NCI-H2081 (cell line): Measurements from ENCODE around the gene WNT6.
"Not testable (repeated sequence)": the region's sequence is repeated elsewhere in the genome, so short reads cannot be mapped to it uniquely, and the experiment has no call there.

Experiments used
- DNase-seq, 2 experiments: peaks; one replicate each; lab custom pipeline; 2025; lab: John Stamatoyannopoulos, UW

Gene WNT6

DNA sequence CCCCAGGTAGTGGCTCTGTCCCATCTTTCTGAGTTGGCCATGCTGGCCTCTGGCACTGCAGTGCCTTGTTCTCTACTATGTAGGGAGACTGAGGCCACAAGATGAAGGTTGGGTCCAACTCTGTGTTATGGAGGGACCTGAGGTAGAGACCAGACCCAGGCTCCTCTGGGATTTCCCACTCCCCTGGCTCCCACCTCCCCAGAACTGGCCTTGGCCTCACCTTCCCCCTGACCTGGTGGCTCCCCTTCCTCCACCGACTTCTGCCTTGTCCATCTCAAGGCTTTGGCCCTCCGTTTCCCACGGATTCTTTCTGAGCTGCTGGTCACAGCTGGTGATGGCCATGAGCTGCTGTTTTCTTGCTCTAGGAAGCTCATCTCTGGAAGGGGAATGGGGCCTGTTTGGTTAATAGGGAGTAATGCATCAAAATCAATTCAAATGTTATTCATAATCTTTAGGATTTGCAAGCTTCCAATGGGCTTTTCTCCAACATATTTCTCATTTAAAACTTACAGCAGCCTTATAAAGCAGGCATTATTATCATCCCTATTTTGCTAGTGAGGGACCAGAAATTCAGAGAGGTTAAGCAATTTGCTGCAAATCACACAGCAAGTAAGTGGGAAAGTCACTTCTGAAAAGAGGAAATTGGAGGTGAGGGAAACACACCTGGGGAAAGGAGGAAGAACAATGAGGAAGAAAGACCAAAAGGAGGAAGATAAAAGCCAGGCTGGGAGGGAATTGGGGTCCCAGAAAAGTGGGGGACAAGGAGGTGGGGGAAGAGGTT lies 28.9 kb upstream of the WNT6 start:
- no peak for DNase-seq

DNA sequence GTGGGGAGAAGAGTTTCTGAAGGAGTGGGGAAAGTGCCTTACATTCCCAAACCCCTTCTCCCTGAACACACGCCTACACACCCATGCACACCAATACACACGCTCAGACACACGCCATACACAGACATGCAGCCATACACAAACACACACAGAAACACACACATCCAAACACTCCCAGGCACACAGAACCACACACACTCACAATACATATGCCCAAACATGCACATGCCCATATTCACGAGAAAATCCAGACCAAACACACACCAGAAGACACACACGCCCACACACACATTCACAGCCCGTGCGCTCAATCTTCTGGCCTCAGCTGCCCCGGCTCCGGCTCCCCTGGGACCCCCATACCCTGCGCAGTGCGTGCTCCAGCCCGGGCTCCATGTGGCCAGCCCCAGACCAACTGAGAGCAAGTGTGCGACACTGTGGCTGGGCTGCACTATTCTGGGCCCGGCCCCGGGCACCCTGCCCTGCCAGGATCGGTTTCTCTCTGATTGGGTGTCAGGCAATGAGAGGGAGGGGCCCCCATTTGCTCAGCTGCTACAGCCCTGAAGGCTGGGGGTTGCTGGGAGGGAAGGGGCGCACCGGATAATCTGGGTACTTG lies 28.1 kb upstream of the WNT6 start, which contains the start of gene PRKAG3:
Gene PRKAG3 (minus strand): TSS at position 426 of the 613 bp plus-strand sequence.
- no peak for DNase-seq

DNA sequence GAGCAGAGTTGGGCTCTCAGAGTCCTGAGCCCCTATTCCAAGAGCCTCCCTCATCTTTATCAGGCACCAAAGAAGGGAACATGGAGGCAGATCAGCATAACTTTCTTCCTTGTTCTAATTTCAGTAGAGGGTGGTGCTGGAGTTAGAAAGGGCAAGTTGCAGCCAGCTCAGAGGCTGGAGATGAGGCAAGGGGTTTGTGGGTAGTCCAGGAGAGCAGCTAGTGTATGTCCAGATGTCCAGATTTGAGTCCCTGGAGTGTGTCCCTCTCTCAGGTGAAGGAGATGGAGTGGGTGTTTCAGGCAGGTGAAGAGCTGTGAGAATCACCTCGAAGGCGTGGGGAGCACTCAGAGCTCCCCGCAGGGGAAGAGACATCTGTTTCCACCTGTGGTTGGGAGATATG lies 27.5 kb upstream of the WNT6 start:
- DNase-seq, result no peak

DNA sequence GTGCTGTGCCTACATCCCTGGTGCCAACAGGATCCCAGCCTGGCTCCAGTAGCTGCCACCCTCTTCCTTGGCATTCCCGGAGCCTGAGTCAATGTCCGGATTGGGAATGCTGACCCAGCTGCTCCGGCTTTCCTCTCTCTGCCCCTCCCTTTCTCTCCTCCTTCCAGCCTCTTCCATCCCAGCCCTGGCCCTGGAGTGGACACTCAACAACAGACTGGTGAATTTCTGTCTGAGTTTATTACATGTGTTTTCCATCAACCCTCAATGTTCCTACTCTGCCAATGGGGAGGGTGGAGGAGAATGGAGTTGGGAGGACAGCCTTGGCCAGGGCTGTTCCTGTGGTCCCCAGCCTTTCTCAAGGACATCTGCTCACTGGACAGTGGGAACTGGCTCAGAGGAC lies 27.1 kb upstream of the WNT6 start:
- no peak for DNase-seq

DNA sequence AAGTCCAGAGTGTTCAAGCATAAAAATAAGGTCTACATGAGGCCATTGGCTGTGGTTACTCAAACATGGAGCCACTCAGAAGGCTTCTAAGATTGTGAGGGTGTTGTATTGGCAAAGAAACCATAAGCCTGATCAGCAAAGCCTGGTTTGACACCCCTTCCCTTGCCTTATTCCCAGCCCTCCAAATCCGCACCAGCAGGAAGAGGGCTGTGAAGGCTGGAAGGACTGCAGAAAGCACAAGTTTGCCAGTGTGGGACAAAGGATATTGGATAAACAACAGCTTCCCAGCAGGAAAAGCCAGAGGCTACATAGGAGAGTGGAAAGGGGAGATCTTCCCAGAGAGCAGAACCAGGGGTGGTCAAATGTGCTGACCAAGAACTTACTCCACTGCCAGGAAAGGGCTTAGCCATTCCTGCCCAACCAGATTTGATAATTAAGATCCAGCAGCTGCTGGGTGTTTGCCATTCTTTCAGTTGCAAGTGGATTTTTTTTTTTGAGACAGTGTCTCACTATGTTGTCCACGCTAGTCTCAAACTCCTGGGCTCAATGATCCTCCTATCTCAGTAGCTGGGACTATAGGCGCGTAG lies 26.5 kb upstream of the WNT6 start:
- DNase-seq, result no peak

DNA sequence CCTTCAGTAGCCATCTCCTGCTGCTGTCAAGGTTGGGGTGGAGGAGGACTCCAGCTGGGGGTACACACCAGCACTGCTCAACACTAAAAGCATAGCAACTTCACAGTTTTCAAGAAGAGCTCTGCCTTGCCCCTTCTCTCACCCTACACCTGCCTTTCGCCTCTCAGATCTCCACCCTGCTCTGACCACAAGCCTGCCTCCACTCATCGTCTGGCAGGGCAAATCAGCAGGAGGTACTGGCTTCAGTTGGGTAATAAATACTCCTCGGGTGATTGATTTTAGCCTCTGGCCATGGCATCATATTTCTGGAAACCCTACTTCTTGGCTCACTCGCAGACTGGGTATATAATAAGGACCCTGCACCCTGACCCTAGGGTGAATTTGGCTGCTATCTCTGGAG lies 24.9 kb upstream of the WNT6 start:
- no peak for DNase-seq

DNA sequence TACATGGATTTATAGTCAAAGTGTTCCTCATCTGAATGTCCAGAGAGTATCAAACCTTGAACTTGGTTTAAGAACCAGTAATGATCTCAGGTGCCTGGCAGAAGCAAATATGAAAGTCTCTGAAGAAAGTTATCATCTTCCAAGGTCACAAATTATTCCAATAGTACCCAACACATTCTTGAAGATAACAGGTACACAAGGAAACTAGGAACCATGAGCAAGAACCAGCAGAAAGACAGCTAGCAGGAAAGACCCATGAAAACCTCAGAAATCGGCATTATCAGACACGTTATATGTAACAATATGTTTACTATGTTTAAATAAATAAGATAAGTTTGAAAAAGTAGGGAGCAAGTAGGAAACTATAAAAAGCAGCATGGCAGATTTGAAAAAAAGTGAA lies 22.1 kb upstream of the WNT6 start:
- DNase-seq, result no peak

DNA sequence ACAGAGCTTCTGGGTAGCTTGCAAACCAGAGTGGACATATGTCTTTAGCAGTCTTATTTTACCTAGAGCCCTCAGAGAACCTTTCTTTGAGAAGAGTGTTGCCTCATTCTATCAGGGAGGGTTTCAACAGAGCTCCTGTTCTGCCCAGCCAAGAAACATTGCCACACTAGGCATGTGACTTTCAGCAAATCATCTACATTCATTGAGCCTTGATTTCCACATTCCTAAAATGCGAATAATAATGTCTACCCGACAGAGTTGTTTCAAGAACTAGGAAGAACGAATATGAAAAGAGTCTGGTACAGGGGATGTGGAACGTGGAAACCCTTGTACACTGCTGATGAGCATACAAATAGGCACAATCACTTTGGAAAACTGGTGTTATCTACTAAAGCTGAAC lies 20.2 kb upstream of the WNT6 start:
- no peak for DNase-seq

DNA sequence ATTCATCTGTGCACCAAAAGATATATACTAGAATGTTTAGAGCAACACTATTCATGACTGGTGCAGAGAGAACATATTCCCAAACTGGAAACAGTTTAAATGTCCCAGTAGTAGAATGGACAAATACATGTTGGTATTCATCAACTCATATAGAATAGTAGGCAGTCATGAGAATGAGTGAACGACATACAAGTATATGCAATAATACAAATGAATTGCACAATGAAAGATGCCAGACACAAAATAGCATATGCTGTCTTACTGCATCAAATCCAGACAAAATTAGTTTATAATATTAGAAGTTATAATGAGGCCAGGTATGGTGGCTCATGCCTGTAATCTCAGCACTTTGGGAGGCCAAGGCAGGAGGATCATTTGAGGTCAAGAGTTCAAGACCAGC lies 19.7 kb upstream of the WNT6 start:
- no peak for DNase-seq

DNA sequence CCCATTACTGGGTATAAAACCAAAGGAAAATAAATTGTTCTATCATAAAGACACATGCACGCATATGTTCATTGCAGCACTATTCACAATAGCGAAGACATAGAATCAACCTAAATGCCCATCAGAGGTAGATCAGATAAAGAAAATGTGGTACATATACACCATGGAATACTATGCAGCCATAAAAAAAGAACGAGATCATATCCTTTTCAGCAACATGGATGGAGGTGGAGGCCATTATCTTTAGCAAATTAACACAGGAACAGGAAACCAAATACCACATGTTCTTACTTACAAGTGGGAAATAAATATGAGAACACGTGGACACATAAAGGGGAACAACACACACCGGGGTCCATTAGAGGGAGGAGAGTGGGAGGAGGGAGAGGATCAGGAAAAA lies 15.3 kb upstream of the WNT6 start:
- DNase-seq, result not testable (repeated sequence)

DNA sequence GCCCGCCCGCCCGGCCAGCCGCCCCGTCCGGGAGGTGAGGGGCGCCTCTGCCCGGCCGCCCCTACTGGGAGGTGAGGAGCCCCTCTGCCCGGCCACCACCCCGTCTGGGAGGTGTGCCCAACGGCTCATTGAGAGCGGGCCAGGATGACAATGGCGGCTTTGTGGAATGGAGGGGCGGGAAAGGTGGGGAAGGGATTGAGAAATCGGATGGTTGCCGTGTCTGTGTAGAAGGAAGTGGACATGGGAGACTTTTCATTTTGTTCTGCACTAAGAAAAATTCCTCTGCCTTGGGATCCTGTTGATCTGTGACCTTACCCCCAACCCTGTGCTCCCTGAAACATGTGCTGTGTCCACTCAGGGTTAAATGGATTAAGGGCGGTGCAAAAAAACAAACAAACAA lies 12.6 kb upstream of the WNT6 start:
- not testable (repeated sequence) for DNase-seq

DNA sequence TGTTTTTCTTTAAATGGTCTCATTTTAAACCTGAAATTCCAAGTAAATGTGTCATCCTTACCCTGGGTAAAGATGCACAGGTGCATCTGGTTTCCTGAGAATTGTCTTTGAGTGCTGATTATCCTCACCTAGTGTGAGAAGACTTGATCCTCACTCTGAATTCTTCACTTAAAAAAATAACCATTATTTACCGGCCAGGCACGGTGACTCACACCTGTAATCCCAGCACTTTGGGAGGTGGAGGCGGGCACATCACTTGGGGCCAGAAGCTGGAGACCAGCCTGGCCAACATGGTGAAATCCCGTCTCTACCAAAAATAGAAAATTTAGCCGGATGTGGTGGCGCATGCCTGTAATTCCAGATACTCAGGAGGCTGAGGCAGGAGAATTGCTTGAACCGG lies 9.9 kb upstream of the WNT6 start:
- no peak for DNase-seq

DNA sequence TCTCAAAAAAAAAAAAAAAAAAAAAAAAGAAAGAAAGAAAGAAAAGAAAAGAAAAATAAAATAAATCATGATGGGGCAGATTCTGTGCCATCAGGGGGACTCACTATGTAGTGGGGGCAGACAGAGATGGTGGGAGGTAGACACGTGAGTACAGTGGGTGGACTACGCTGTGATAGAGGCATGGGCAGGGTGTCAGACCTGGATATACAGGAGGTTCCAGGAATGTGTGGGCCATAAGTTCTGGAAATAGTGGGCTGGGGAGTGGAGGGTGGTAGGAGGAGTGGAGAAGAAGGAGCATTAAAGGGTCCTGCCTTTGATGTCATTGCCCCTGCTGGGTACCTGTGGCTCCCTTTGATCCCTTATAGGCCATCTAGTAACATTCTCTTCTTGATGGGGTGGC lies 8.8 kb upstream of the WNT6 start:
- no peak for DNase-seq

DNA sequence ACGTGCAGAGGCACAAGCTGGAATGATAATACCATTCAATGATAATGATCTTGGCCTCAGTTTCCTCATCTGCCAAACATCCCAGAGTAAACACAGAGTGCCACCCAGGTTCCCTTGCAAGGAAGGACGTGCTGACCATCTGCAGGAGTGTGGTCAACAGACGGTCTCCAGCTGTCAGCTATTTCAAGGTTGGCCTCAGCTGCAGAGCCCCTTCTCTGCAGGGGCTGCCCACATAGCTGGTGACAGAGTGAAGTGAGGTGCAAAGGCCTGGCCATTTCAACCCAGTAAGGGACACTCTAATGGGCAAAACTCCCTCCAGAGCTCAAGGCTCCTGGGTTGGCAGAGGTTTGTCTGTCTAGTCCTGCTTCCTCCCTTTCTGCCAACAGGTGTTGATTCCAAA lies 8.3 kb upstream of the WNT6 start:
- DNase-seq, result no peak

DNA sequence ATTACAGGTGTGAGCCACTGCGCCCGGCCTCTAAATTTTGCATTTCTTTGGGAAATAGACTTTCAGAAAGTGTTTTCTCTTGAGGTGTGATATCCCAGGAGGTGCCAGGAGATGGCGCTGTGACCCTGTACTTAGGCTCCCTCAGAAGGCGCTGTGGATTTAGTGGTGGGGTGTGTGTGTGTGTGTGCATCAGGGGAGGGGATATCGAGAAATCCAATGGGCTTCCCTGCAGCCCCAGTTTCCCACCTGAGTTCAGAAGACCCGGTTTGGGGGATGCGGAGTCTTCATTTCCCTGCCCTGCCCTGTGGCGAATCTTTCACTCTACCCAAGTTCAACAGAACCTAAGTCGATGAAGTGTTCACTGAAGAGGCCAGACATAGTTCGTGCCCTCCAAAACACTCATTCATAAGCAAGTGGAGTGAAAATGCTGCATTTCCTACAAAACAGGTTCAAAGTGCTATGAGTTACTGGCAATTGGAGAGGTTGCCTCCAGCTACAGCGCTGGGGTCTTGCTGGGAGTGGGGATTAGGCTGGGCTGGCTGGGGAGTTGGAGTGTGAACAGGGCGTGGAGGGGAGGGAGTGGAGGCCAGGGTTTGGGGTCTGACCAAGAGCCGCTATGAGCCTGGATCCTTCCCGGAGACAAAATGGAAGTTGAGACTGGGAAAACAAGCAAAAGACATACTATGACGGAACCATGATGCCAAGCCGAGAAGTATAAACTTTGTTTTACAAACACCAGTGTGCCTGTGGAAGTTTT lies 6.5 kb upstream of the WNT6 start:
- peak; percentile 56 to 59 for DNase-seq

DNA sequence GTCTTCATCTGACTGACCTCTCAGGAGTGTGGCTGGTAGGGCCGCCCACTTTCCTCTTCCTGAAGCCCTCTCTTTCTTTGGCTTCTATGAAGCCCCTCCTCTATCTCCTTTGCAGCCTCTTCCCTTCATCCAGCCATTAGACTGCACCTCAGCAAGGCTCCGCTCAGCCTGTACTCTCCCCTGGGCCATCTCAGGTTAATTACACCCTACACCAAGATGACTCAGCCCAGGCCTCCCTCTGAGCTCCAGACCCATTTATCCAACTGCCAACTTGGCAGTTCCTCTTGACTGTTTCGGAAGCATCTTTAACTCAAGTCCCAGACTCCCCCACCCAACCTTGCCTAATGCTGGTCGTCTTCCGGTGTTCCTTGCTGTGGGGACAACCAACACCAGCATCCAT lies 5.8 kb upstream of the WNT6 start:
- peak in 1 of 2 experiments; percentile 12 for DNase-seq

DNA sequence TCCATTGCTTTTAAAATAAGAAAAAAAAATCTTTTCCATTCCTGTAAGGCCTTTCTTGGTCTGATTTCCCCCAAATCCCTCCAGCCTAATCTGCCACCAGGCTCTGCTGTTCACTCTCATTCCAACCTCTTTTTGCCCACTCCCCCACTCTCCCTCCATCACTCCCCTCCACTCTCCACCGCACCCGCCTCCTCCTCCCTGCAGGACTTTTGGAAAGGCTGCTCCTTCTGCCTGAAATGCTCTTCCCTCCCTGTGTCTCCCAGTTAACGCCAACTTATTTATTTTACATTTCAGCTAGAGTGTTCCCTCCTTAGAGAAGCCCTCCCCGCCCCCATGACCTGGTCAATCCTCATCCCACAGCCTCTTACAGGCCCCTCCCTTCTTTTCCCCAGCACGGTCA lies 4.7 kb upstream of the WNT6 start:
- no peak for DNase-seq

DNA sequence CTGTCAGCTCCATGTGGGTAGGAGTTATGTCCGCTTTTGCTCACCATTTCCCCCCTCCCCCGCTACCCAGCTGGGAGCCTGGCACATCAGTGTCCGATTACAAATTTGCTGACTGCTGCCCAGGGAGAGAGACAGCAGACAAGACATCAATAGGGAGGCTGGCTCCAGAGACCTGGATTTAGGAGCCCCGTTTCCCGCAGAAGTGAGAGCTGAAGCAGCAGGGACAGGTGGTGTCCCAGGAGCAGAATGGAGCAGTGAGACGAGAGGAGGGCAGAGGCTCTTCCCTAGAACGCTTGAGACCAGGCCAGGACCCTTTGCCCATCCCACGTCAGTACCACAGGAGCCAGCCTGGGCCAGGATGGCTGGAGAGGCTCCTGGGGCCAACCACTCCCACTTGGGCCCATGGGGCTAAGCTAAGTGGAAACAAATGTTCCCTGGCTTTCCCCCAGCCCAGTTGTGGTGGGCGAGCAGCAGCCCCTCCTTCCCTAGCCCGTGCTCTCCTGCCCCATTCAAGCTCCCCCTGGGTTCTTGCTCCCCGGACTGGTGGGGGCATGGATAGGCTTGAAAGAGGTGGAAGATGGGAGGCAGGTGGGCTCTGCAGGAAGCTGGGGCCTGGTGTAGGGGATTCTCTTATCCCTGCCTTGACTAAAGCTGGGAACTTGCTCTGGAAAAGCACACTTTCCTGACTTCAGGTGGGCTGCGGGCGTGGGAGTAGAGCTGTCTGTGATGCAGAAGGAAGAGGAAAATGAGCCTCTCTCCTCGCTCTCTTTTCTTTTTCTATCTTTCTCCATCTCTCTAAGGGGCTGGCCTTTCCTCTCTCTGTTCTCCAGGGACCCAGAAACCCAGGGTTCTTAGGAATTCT lies 4.1 kb upstream of the WNT6 start:
- no peak for DNase-seq

DNA sequence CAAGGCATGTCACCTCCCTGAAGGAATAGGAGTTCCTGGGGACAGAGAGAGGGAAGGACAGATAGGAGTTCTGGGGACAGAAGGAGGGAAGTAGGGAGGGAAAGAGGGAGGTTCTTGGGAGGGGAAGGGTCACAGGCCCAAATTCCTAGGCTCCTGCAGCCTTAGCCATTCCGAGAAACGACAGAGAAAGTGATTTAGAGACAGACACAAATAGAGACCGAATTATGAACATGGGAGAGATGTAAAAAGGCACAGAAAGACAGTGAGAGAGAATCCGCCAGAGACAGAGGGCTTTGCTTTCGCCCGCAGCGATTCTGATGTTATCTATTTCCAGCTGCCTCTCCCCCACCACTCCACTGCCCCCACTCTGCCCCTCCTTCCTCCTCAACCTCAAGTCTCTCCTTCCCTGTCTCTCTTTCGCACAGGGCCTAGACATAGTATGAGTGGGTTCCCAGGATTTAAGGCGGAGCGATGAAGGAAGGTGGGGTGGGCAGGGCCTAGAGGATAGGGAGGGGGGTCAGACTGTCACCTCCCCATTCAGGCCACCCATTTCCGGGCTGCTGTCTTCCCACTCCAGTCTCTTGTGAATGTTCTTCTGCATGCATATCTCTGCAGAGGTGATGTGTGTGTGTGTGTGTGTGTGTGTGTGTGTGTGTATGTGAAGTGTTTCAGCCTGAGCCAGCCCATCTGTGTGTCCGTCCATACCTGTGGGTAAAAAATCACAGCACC lies 3.3 kb upstream of the WNT6 start:
- no peak for DNase-seq

DNA sequence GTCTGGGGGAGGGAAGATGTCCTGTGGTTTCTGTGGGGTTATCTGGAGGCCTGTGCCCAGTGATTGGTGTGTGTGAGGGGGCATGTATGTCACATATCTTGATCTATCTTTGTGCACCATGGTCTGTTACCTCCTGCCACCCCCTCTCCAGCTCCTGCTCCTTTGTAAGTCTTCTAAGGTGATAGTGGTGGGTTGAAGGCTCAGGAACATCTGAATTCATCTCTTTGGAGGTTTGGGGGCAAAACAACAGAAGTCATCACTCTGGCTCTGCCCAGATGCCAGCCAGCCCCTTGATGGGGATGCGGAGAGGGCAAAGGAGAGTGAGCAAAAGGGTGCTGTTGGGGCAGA lies 2.7 kb upstream of the WNT6 start:
- DNase-seq, result no peak
